ENCODE measurements around the gene LCAT.
"Not testable (repeated sequence)": the region's sequence is repeated elsewhere in the genome, so short reads cannot be mapped to it uniquely, and the experiment has no call there.

The LCAT gene

GRCh38 chr16:67946966-67947558 lies 3.1 kb upstream of the LCAT start:
- no peak for DNase-seq (ENCODE audit: low read depth in 2 of 2)

- DNase-seq (ENCODE audit: low read depth in 2 of 2): no peak
These were observed 2.2 kb upstream of the LCAT start for GRCh38 chr16:67946128-67946569.

- no peak for DNase-seq (ENCODE audit: low read depth in 2 of 2)
These were observed 1.5 kb upstream of the LCAT start for GRCh38 chr16:67945392-67945933.

- no peak for DNase-seq (ENCODE audit: low read depth in 2 of 2)
These were observed 921 bp upstream of the LCAT start for GRCh38 chr16:67944690-67945391.

- no peak for DNase-seq (ENCODE audit: low read depth in 2 of 2)
These were observed 683 bp downstream of the LCAT start for GRCh38 chr16:67943256-67943618.

GRCh38 chr16:67942510-67943255 lies 1.2 kb downstream of the LCAT start:
- DNase-seq (ENCODE audit: low read depth in 2 of 2): no peak

- DNase-seq (ENCODE audit: low read depth in 2 of 2): no peak
These were observed 1.8 kb downstream of the LCAT start for GRCh38 chr16:67942200-67942509.

- no peak for DNase-seq (ENCODE audit: low read depth in 2 of 2)
These were observed 2.3 kb downstream of the LCAT start for GRCh38 chr16:67941469-67942199.

GRCh38 chr16:67940446-67941089 lies 3.4 kb downstream of the LCAT start:
- DNase-seq (ENCODE audit: low read depth in 2 of 2): no peak

GRCh38 chr16:67939507-67940445 lies 4.1 kb downstream of the LCAT start:
- DNase-seq (ENCODE audit: low read depth in 2 of 2): peak in 1 of 2 donors; percentile 44

GRCh38 chr16:67937713-67938112 lies 6.2 kb downstream of the LCAT start:
- DNase-seq (ENCODE audit: low read depth in 2 of 2): not testable (repeated sequence)

- peak in 1 of 2 donors; percentile 35 for DNase-seq (ENCODE audit: low read depth in 2 of 2)
These were observed 6.9 kb downstream of the LCAT start for GRCh38 chr16:67936880-67937605.

GRCh38 chr16:67936124-67936879 lies 7.6 kb downstream of the LCAT start, which contains the start of gene PSMB10:
TSS of gene PSMB10 (minus strand) at chr16:67936850. CDS start at chr16:67936749, 101 bp downstream.
- DNase-seq (ENCODE audit: low read depth in 2 of 2): peak in 1 of 2 donors; percentile 42

- peak; percentile 86 for DNase-seq (ENCODE audit: low read depth in 2 of 2)
These were observed 8.4 kb downstream of the LCAT start for GRCh38 chr16:67935402-67936123.

GRCh38 chr16:67935101-67935401 lies 8.9 kb downstream of the LCAT start:
- DNase-seq (ENCODE audit: low read depth in 2 of 2): no peak

GRCh38 chr16:67934306-67935100 lies 9.4 kb downstream of the LCAT start:
- DNase-seq (ENCODE audit: low read depth in 2 of 2): no peak

- no peak for DNase-seq (ENCODE audit: low read depth in 2 of 2)
These were observed 10.1 kb downstream of the LCAT start for GRCh38 chr16:67933805-67934204.

- no peak for DNase-seq (ENCODE audit: low read depth in 2 of 2)
These were observed 11.5 kb downstream of the LCAT start for GRCh38 chr16:67932462-67932840.
